Neuronal stem cell (in vitro differentiated cells): ENCODE data around the gene VGLL4.

Experiments
- DNase-seq: peaks from one replicate; pipeline ENCODE4 v3.0.0-alpha.2; 2013; ENCODE audit warnings: low spot score
- H2AFZ ChIP-seq: one replicate; pipeline ENCODE4 v1.6.1; 2013; ENCODE audit warnings: mild to moderate bottlenecking, low read length, inconsistent platforms
- H2AK5ac ChIP-seq: 2 replicates; pipeline ENCODE4 v1.6.1; 2013; ENCODE audit warnings: low read depth, mild to moderate bottlenecking, inconsistent platforms, low read length, moderate library complexity, mixed read lengths
- H2BK120ac ChIP-seq: 2 replicates; pipeline ENCODE4 v1.6.1; 2013; ENCODE audit warnings: low read depth, mild to moderate bottlenecking, inconsistent platforms, low read length, moderate library complexity, mixed read lengths
- H2BK12ac ChIP-seq: one replicate; pipeline ENCODE4 v1.6.1; 2013; ENCODE audit warnings: low read length, inconsistent platforms
- H2BK15ac ChIP-seq: 2 replicates; pipeline ENCODE4 v1.6.1; 2013; ENCODE audit warnings: mild to moderate bottlenecking, low read length, inconsistent platforms, mixed read lengths
- H2BK5ac ChIP-seq: one replicate; pipeline ENCODE4 v1.6.1; 2013; ENCODE audit warnings: inconsistent platforms, mild to moderate bottlenecking, low read length, moderate library complexity
- H3K14ac ChIP-seq: one replicate; pipeline ENCODE4 v1.6.1; 2013; ENCODE audit warnings: low read length, inconsistent platforms
- H3K18ac ChIP-seq: 2 replicates; pipeline ENCODE4 v1.6.1; 2013; ENCODE audit warnings: low read length, inconsistent platforms
- H3K23ac ChIP-seq: 2 replicates; pipeline ENCODE4 v1.6.1; 2013; ENCODE audit warnings: low read depth, mild to moderate bottlenecking, mixed read lengths, low read length, inconsistent platforms; ENCODE audit not compliant: poor library complexity
- H3K27ac ChIP-seq: replicated peaks from 3 replicates; pipeline ENCODE4 v1.5.1; 2013; ENCODE audit warnings: low read length, inconsistent platforms
- H3K27me3 ChIP-seq, 3 experiments: 2 replicates each; pipeline ENCODE4 v1.6.1; 2013; ENCODE audit warnings: low read length in 3 of 3, mild to moderate bottlenecking in 2 of 3, inconsistent platforms in 1 of 3, low read depth in 1 of 3, mixed read lengths in 1 of 3, moderate library complexity in 1 of 3; ENCODE audit not compliant: control insufficient read depth in 3 of 3, insufficient read depth in 3 of 3
- H3K36me3 ChIP-seq, 2 donors: replicated peaks in 1 of 2; 2 replicates each; pipeline ENCODE4 v1.6.1; 2013; ENCODE audit warnings: low read length in 2 of 2; ENCODE audit not compliant: control insufficient read depth in 2 of 2, insufficient read depth in 2 of 2
- H3K4ac ChIP-seq: 2 replicates; pipeline ENCODE4 v1.6.1; 2013; ENCODE audit warnings: inconsistent platforms, mild to moderate bottlenecking, low read length, moderate library complexity
- H3K4me1 ChIP-seq, 2 donors: 1 replicate in 1 of 2; 2 replicates in 1 of 2; pipeline ENCODE4 v1.6.1; 2013; ENCODE audit warnings: low read length in 2 of 2, low read depth in 1 of 2; ENCODE audit not compliant: control insufficient read depth in 2 of 2, insufficient read depth in 1 of 2
- H3K4me2 ChIP-seq: one replicate; pipeline ENCODE4 v1.6.1; 2013; ENCODE audit warnings: mild to moderate bottlenecking, low read length, inconsistent platforms; ENCODE audit not compliant: insufficient read depth, poor library complexity, severe bottlenecking
- H3K4me3 ChIP-seq, 2 donors: 2 replicates each; pipeline ENCODE4 v1.5.1; 2013; ENCODE audit warnings: low read length in 2 of 2, mild to moderate bottlenecking in 2 of 2, inconsistent platforms in 1 of 2, moderate library complexity in 1 of 2
- H3K79me1 ChIP-seq: one replicate; pipeline ENCODE4 v1.6.1; 2013; ENCODE audit warnings: low read depth, mild to moderate bottlenecking, inconsistent platforms, low read length, moderate library complexity
- H3K9ac ChIP-seq: one replicate; pipeline ENCODE4 v1.6.1; 2013; ENCODE audit warnings: mild to moderate bottlenecking, low read depth, low read length, inconsistent platforms; ENCODE audit not compliant: poor library complexity
- H3K9me3 ChIP-seq, 2 donors: replicated peaks in 1 of 2; 2 replicates each; pipeline versions ENCODE3 to v1.6.1; 2013; ENCODE audit warnings: low read length in 2 of 2, mild to moderate bottlenecking in 2 of 2, inconsistent platforms in 1 of 2, low read depth in 1 of 2, mixed read lengths in 1 of 2, moderate library complexity in 1 of 2; ENCODE audit not compliant: control insufficient read depth in 2 of 2, insufficient read depth in 1 of 2
- H4K8ac ChIP-seq: one replicate; pipeline ENCODE4 v1.6.1; 2013; ENCODE audit warnings: low read depth, mild to moderate bottlenecking, inconsistent platforms, low read length, moderate library complexity
- H4K91ac ChIP-seq: one replicate; pipeline ENCODE4 v1.6.1; 2013; ENCODE audit warnings: low read length, low read depth, mild to moderate bottlenecking, inconsistent platforms; ENCODE audit not compliant: poor library complexity
- WGBS, 2 donors: extraction: QIAGEN DNeasy Blood & Tissue Kit; methylation state at CpG; one replicate each; pipeline ENCODE4 v1.1.7; 2013; ENCODE audit warnings: missing lambda C conversion rate in 2 of 2, mixed read lengths in 1 of 2; ENCODE audit not compliant: insufficient read length in 2 of 2, insufficient replicate concordance in 1 of 2; ENCODE audit errors: extremely low coverage in 2 of 2; 5-methylcytosine and 5-hydroxymethylcytosine counted together

VGLL4 gene

DNA sequence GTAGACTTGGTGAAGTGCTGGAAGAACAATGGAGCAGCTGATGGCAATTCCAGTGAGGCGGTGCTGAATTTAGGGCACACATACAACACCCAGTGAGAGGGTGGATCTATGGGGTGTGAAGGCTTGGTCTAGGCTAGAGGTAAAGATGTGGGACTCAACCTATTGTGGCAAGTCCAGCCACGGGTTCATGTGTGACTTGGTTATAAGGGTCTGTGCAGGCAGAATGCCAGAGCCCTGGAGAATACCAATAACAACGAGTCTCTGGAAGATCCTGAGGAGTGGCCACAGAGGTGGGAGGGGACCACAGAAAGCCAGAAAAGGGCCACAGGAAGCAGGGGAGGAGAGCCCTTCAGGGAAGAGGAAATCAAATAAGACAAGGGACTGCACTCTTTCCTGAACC lies 55.0 kb downstream of the VGLL4 start:
- no peak overlapping the region for H3K27ac ChIP-seq
- H3K23ac ChIP-seq: no peak overlapping the region
- H3K4me3 ChIP-seq: no peak overlapping the region
- H3K4ac ChIP-seq: no peak overlapping the region
- peaks cover 3 to 49% of the 10 kb centered on the region in 2 donors for H3K36me3 ChIP-seq
- no peak overlapping the region for H2BK15ac ChIP-seq
- H4K8ac ChIP-seq: no peak overlapping the region
- H2AK5ac ChIP-seq: peak overlapping the region; percentile 23
- H3K4me2 ChIP-seq: no peak overlapping the region
- no peak overlapping the region for H2AFZ ChIP-seq
- peaks cover 46 to 48% of the 10 kb centered on the region in 2 donors for H3K4me1 ChIP-seq
- peak overlapping the region; percentile 27 for H3K18ac ChIP-seq
- no peak overlapping the region for H2BK5ac ChIP-seq
- no peak overlapping the region for H2BK120ac ChIP-seq
- WGBS, 2 donors: no CpG with 5 or more reads among the region's 3 CpGs
- H2BK12ac ChIP-seq: no peak overlapping the region
- DNase-seq: no peak
- H3K27me3 ChIP-seq: no peaks in the 10 kb centered on the region
- H3K14ac ChIP-seq: no peak overlapping the region
- H3K9ac ChIP-seq: no peak overlapping the region
- no peak overlapping the region for H4K91ac ChIP-seq
- peaks cover 6% of the 10 kb centered on the region for H3K79me1 ChIP-seq
- H3K9me3 ChIP-seq: peaks cover 0 to 2% of the 10 kb centered on the region in 2 donors

DNA sequence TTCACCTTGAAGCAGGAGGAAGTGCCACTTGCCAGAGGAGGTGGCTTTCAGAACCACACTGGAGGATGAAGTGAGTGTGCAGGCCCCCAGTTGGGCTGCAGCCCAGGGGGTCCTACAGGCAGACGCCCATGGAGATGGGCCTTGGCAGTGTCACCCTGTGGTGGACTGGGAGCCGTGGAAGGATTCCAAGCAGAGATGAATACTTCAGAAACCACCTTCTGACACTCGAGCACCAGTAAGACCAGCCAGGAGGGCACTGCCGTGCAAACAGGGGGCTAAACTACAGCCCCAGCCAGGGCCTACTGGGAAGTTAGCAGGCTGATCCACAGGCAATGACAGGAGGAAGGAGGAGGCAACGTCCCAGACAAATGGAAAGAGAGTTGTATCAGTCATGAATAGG lies 55.4 kb downstream of the VGLL4 start:
- Histone ChIP-seq H3K9me3 (peaks cover 0 to 2% of the 10 kb centered on the region in 2 donors), H2BK15ac (no peak overlapping the region), H3K23ac (no peak overlapping the region), H3K9ac (no peak overlapping the region), H2AFZ (no peak overlapping the region), H3K4me2 (no peak overlapping the region), H2BK5ac (no peak overlapping the region), H3K4me1 (peaks cover 46 to 48% of the 10 kb centered on the region in 2 donors), H3K27ac (no peak overlapping the region), H3K4ac (no peak overlapping the region), H3K79me1 (peaks cover 6% of the 10 kb centered on the region), H2AK5ac (peak overlapping the region; percentile 23), H2BK120ac (no peak overlapping the region), H2BK12ac (no peak overlapping the region), H3K14ac (no peak overlapping the region), H4K8ac (no peak overlapping the region), H3K18ac (peak overlapping the region; percentile 27), H3K27me3 (no peaks in the 10 kb centered on the region), H3K4me3 (no peak overlapping the region), H4K91ac (no peak overlapping the region), H3K36me3 (peaks cover 3 to 49% of the 10 kb centered on the region in 2 donors)
- no CpG with 5 or more reads among the region's 5 CpGs for WGBS, 2 donors
- DNase-seq: no peak

DNA sequence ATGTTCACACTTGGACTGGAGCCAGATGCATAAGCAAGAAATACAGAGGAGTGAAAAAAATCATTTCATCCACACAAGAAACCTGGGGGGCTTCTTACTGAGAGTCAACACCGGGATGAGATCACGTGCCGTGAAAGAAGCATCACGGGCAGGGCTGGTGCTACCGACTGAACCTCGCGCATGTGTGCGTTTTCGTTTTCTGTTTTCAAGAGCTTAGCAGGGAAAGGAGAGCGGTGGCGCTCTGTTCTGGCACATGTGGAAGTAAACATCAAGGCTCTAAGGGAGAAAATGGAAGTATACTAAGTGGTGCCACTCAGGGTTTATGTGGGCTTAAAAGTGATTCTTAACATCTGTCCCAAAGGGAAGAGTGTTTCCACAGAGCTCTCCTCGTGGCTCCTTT lies 55.9 kb downstream of the VGLL4 start:
- no peak overlapping the region for H3K23ac ChIP-seq
- no peak overlapping the region for H3K27ac ChIP-seq
- no peak overlapping the region for H2BK12ac ChIP-seq
- no peak overlapping the region for H3K4ac ChIP-seq
- no CpG with 5 or more reads among the region's 12 CpGs for WGBS, 2 donors
- H3K18ac ChIP-seq: no peak overlapping the region
- no peak overlapping the region for H3K4me3 ChIP-seq
- H3K9ac ChIP-seq: no peak overlapping the region
- no peak overlapping the region for H2BK5ac ChIP-seq
- H3K79me1 ChIP-seq: peaks cover 6% of the 10 kb centered on the region
- no peak overlapping the region for H2AK5ac ChIP-seq
- peaks cover 3 to 49% of the 10 kb centered on the region in 2 donors for H3K36me3 ChIP-seq
- no peak overlapping the region for H3K14ac ChIP-seq
- no peaks in the 10 kb centered on the region for H3K27me3 ChIP-seq
- peaks cover 0 to 2% of the 10 kb centered on the region in 2 donors for H3K9me3 ChIP-seq
- DNase-seq: no peak
- H2BK15ac ChIP-seq: no peak overlapping the region
- no peak overlapping the region for H2BK120ac ChIP-seq
- H2AFZ ChIP-seq: no peak overlapping the region
- H4K8ac ChIP-seq: no peak overlapping the region
- H3K4me2 ChIP-seq: no peak overlapping the region
- peaks cover 45 to 48% of the 10 kb centered on the region in 2 donors for H3K4me1 ChIP-seq
- H4K91ac ChIP-seq: no peak overlapping the region

DNA sequence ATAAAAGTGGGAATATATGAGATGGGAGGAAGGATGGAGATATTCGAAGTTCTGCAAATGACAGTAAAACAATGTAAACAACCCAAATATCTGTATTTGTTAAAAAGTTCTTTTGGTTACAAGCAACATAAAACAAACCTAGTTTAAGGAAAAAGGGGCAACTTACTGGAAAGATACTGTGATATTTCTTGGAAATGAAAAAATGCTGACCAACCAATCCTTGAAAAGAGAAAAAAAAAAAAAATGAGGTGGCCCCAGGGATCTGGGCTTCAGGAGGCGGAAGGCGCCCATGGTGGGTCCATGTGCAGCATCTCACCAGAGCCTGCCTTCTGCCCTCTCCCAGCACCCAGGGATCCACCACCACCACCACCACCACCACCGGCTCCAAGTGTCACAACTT lies 59.1 kb downstream of the VGLL4 start:
- no CpG with 5 or more reads among the region's 4 CpGs for WGBS, 2 donors
- H3K36me3 ChIP-seq: peaks cover 7 to 48% of the 10 kb centered on the region in 2 donors

More for the DNA sequence above, 59.1 kb downstream of the VGLL4 start:
- H3K79me1 ChIP-seq: peaks cover 10% of the 10 kb centered on the region
- H2BK15ac ChIP-seq: no peak overlapping the region
- no peak overlapping the region for H3K18ac ChIP-seq
- no peak overlapping the region for H3K9ac ChIP-seq
- no peak overlapping the region for H2AFZ ChIP-seq
- DNase-seq: no peak
- H2BK5ac ChIP-seq: no peak overlapping the region
- no peak overlapping the region for H4K8ac ChIP-seq
- H3K4me1 ChIP-seq: peaks cover 30 to 31% of the 10 kb centered on the region in 2 donors
- H2BK12ac ChIP-seq: no peak overlapping the region
- peaks cover 0 to 6% of the 10 kb centered on the region in 2 donors for H3K9me3 ChIP-seq
- H3K4ac ChIP-seq: no peak overlapping the region
- H3K4me3 ChIP-seq: no peak overlapping the region
- H2BK120ac ChIP-seq: no peak overlapping the region
- H3K27me3 ChIP-seq: no peaks in the 10 kb centered on the region
- H3K14ac ChIP-seq: no peak overlapping the region
- no peak overlapping the region for H3K23ac ChIP-seq
- no peak overlapping the region for H4K91ac ChIP-seq
- H3K4me2 ChIP-seq: no peak overlapping the region
- no peak overlapping the region for H3K27ac ChIP-seq
- H2AK5ac ChIP-seq: no peak overlapping the region
